WTC11 (cell line): ENCODE results near the gene RC3H1. TPM values are rescaled to one million over a fixed set of nuclear protein-coding genes. Genes with fewer than 3 reads are reported as not detected.

Experiments used
- ATAC-seq: fragments of 200-7000 bp; cut with Tn5 transposase; 2 replicates; pipeline ENCODE4 v1.10.0; 2021; ENCODE audit warnings: mild to moderate bottlenecking, moderate library complexity
- CTCF ChIA-PET: fragments of 300-600 bp; sonication (Branson Sonifier 250); formaldehyde crosslinking; loops from one replicate; lab custom pipeline; 2021; ENCODE audit warnings: antibody characterized with exemption; lab: Charles Lee
- POLR2A ChIA-PET: fragments of 350-600 bp; sonication (Branson Sonifier 250); formaldehyde crosslinking; loops from one replicate; lab custom pipeline; 2021; ENCODE audit warnings: antibody characterized with exemption; lab: Charles Lee
- DNase-seq: peaks from one replicate; pipeline ENCODE4 v3.0.0; 2021; ENCODE audit warnings: low spot score
- H3K27ac Mint-ChIP-seq: 2 replicates; pipeline ENCODE4 v1.8.0; 2021; ENCODE audit warnings: mixed read lengths
- H3K27me3 Mint-ChIP-seq: 2 replicates; pipeline ENCODE4 v1.8.0; 2021; ENCODE audit warnings: low read depth, mild to moderate bottlenecking, moderate library complexity, mixed read lengths
- H3K36me3 Mint-ChIP-seq: 2 replicates; pipeline ENCODE4 v1.8.0; 2021; ENCODE audit warnings: mixed read lengths
- H3K4me1 Mint-ChIP-seq: 2 replicates; pipeline ENCODE4 v1.8.0; 2022; ENCODE audit warnings: mixed read lengths
- H3K4me3 Mint-ChIP-seq: 2 replicates; pipeline ENCODE4 v1.8.0; 2021; ENCODE audit warnings: mild to moderate bottlenecking, moderate library complexity, mixed read lengths
- H3K9me3 Mint-ChIP-seq: 2 replicates; pipeline ENCODE4 v1.8.0; 2021; ENCODE audit warnings: mixed read lengths
- ATF1 ChIP-seq: sonication (generic); formaldehyde crosslinking; IDR thresholded peaks from 2 replicates; pipeline ENCODE4 v1.8.1; 2023; ENCODE audit warnings: mild to moderate bottlenecking, moderate library complexity, missing genetic modification reagents
- ATF6 ChIP-seq: sonication (generic); formaldehyde crosslinking; IDR thresholded peaks from 2 replicates; pipeline ENCODE4 v1.8.1; 2023; ENCODE audit warnings: mild to moderate bottlenecking, missing genetic modification reagents
- CREB1 ChIP-seq: sonication (generic); formaldehyde crosslinking; IDR thresholded peaks from 2 replicates; pipeline ENCODE4 v1.8.0; 2023; ENCODE audit warnings: mild to moderate bottlenecking, missing genetic modification reagents
- ELF4 ChIP-seq: sonication (generic); formaldehyde crosslinking; IDR thresholded peaks from 2 replicates; pipeline ENCODE4 v1.8.1; 2022; ENCODE audit warnings: low read depth, mild to moderate bottlenecking, moderate library complexity, missing genetic modification reagents
- FOXJ3 ChIP-seq: sonication (generic); formaldehyde crosslinking; IDR thresholded peaks from 2 replicates; pipeline ENCODE4 v1.9.0; 2021; ENCODE audit warnings: missing genetic modification reagents, mild to moderate bottlenecking, borderline replicate concordance
- FOXP4 ChIP-seq: sonication (generic); formaldehyde crosslinking; IDR thresholded peaks from 2 replicates; pipeline ENCODE4 v1.8.0; 2022; ENCODE audit warnings: mild to moderate bottlenecking, missing genetic modification reagents
- GTF2I ChIP-seq: fragments of 250-450 bp; sonication (Bioruptor Pico); conservative IDR thresholded peaks from 2 replicates; pipeline ENCODE4 v1.4.0; 2021; ENCODE audit warnings: mild to moderate bottlenecking
- JAZF1 ChIP-seq: fragments of 250-450 bp; sonication (Bioruptor Pico); IDR thresholded peaks from 2 replicates; pipeline ENCODE4 v1.9.0; 2021; ENCODE audit warnings: moderate library complexity, mild to moderate bottlenecking, inconsistent platforms
- NFE2L1 ChIP-seq: sonication (generic); formaldehyde crosslinking; IDR thresholded peaks from 2 replicates; pipeline ENCODE4 v1.8.1; 2023; ENCODE audit warnings: missing genetic modification reagents
- NR2C2 ChIP-seq: sonication (generic); formaldehyde crosslinking; IDR thresholded peaks from 2 replicates; pipeline ENCODE4 v1.8.0; 2022; ENCODE audit warnings: mild to moderate bottlenecking, missing genetic modification reagents
- RELA ChIP-seq: sonication (generic); formaldehyde crosslinking; IDR thresholded peaks from 2 replicates; pipeline ENCODE4 v1.8.1; 2022; ENCODE audit warnings: missing genetic modification reagents, mild to moderate bottlenecking, borderline replicate concordance
- ZNF317 ChIP-seq: sonication (generic); formaldehyde crosslinking; IDR thresholded peaks from 2 replicates; pipeline ENCODE4 v1.8.1; 2023; ENCODE audit warnings: low read depth, mild to moderate bottlenecking, moderate library complexity, missing genetic modification reagents, borderline replicate concordance
- ZNF416 ChIP-seq: fragments of 250-450 bp; sonication (Bioruptor Pico); IDR thresholded peaks from 2 replicates; pipeline ENCODE4 v1.9.0; 2021; ENCODE audit warnings: mild to moderate bottlenecking, inconsistent platforms
- ZNF425 ChIP-seq: fragments of 250-450 bp; sonication (Bioruptor Pico); conservative IDR thresholded peaks from 2 replicates; pipeline ENCODE4 v1.9.0; 2021; ENCODE audit warnings: mild to moderate bottlenecking
- ZNF532 ChIP-seq: fragments of 250-450 bp; sonication (Bioruptor Pico); IDR thresholded peaks from 2 replicates; pipeline ENCODE4 v1.9.0; 2021; ENCODE audit warnings: mild to moderate bottlenecking, borderline replicate concordance
- total RNA-seq: library from RNA; stranded (reverse); gene quantifications from 3 replicates; pipeline ENCODE4 v1.2.3, GENCODE V29; 2021
- TF ChIP-seq, protein P1 (sequence below): sonication (generic); formaldehyde crosslinking; IDR thresholded peaks from 2 replicates; pipeline ENCODE4 v1.8.0; 2023; ENCODE audit warnings: missing genetic modification reagents

RC3H1 gene
- total RNA-seq, 1 experiment from 2014 or later = 25.4 TPM

DNA sequence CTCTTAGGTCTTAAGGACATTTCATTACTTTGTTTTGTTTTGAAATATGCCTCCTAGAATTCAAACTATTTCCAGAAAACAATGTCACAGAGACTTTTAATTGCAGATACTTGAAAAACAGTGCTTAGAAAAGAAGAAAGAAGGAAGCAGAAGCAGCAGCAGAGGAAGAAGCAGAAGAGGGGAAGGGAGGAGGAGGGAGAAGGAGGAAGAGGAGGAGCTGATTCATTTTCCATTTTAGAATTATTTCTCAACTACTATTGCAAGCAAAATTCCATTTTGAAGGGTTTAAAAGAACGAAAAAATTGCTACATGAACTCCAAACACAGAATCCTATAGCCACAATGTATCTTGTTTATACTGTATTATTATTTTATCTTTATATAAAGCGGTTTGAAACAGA is 13.9 kb downstream of the RC3H1 start:
- Mint-ChIP-seq H3K36me3 (peaks cover 14% of the 10 kb centered on the region), H3K9me3 (0 out of 2 replicates have a peak, but pooled peaks cover 7% of the 10 kb centered on the region), H3K4me1 (peaks cover 2% of the 10 kb centered on the region; the same call in 1 of the 2 replicates), H3K27me3 (no peaks in the 10 kb centered on the region), H3K27ac (peak overlapping the region; percentile 37; the same call in 1 of the 2 replicates), H3K4me3 (no peak overlapping the region)
- CTCF ChIA-PET = no interaction called here
- DNase-seq (no peak), ATAC-seq (no peak)
- no peak for TF ChIP-seq ZNF425 (CRISPR knock-in tag)
- POLR2A ChIA-PET = interaction anchor here (0.7 to 1.0 kb wide), 2 partner anchors 136 to 140 kb away, joined by 5 to 8 read pairs; partner anchors contain the start of gene ZBTB37

GRCh38 chr1:174007851-174008250 is 14.3 kb downstream of the RC3H1 start:
- no peaks in the 10 kb centered on the region for H3K27me3 Mint-ChIP-seq
- peaks cover 2% of the 10 kb centered on the region; the same call in 1 of the 2 replicates for H3K4me1 Mint-ChIP-seq
- H3K36me3 Mint-ChIP-seq = peaks cover 14% of the 10 kb centered on the region
- ChIA-PET CTCF (no interaction called here), POLR2A (no interaction called here)
- no peak overlapping the region; the same call in none of the 2 replicates for H3K27ac Mint-ChIP-seq
- no peak overlapping the region for H3K4me3 Mint-ChIP-seq
- ATAC-seq = no peak
- 0 out of 2 replicates have a peak, but pooled peaks cover 7% of the 10 kb centered on the region for H3K9me3 Mint-ChIP-seq
- no peak for DNase-seq
- TF ChIP-seq RELA (no peak), FOXP4 (CRISPR knock-in tag) (no peak), ZNF416 (no peak), ELF4 (no peak), NFE2L1 (CRISPR knock-in tag) (no peak), ATF6 (CRISPR knock-in tag) (no peak), NR2C2 (CRISPR knock-in tag) (no peak), CREB1 (no peak), JAZF1 (CRISPR knock-in tag) (no peak), ATF1 (CRISPR knock-in tag) (no peak), GTF2I (CRISPR knock-in tag) (no peak)
- TF ChIP-seq, protein P1, sequence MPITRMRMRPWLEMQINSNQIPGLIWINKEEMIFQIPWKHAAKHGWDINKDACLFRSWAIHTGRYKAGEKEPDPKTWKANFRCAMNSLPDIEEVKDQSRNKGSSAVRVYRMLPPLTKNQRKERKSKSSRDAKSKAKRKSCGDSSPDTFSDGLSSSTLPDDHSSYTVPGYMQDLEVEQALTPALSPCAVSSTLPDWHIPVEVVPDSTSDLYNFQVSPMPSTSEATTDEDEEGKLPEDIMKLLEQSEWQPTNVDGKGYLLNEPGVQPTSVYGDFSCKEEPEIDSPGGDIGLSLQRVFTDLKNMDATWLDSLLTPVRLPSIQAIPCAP (CRISPR knock-in tag) = no peak

GRCh38 chr1:174005032-174005431 is 17.1 kb downstream of the RC3H1 start:
- Mint-ChIP-seq H3K4me3 (no peak overlapping the region), H3K27me3 (no peaks in the 10 kb centered on the region), H3K27ac (peak overlapping the region; percentile 80), H3K36me3 (peaks cover 10% of the 10 kb centered on the region)
- CTCF ChIA-PET = no interaction called here
- TF ChIP-seq CREB1 (no peak), FOXJ3 (CRISPR knock-in tag) (no peak), ZNF532 (CRISPR knock-in tag) (no peak), ZNF317 (CRISPR knock-in tag) (no peak)
- TF ChIP-seq, all 79 proteins: peak for 0
- Mint-ChIP-seq H3K4me1 (peaks cover 18% of the 10 kb centered on the region), H3K9me3 (0 out of 2 replicates have a peak, but pooled peaks cover 7% of the 10 kb centered on the region)
- no peak for DNase-seq
- POLR2A ChIA-PET = interaction anchor here (1.5 kb wide), 1 partner anchor 18 kb away, joined by 9 read pairs; the partner anchor contains the start of gene RC3H1
- no peak for ATAC-seq
